ENCODE data around the gene CCDC33. TPM values are rescaled to one million over a fixed set of nuclear protein-coding genes. Genes with fewer than 3 reads are reported as not detected.

Gene CCDC33
- total and polyA plus RNA-seq, 10 donors: 0.08 TPM; not detected in 9

GRCh38 chr15:74326746-74327145 lies 90.6 kb downstream of the CCDC33 start:
- WGBS, 5 donors: 45 to 69% (median 60%) methylated on average over 4 of the region's 4 CpGs
- H3K9me3 ChIP-seq: no peaks in the 10 kb centered on the region
- intact Hi-C loops (cut with DNase I; ENCODE audit: low total_unique reads): no loop called here
- peaks cover 0 to 27% (median 2%) of the 10 kb centered on the region in 6 donors for H3K4me1 ChIP-seq
- no peaks in the 10 kb centered on the region for H3K27me3 ChIP-seq (replicated peaks in 1 of 7)
- no peak overlapping the region for H3K4me3 ChIP-seq
- peak overlapping the region in 3 of 8 donors; percentile 23 to 55 (median 54) for H3K27ac ChIP-seq
- H3K36me3 ChIP-seq: no peaks in the 10 kb centered on the region
- TF ChIP-seq POLR2AphosphoS5 (IDR thresholded peaks at IDR 0.05) (peak; percentile 58 to 75 (median 60)), POLR2A (IDR thresholded peaks at IDR 0.05) (no peak), CTCF (IDR thresholded peaks at IDR 0.05 in 8 of 11, conservative IDR thresholded peaks at IDR 0.05 in 3 of 11) (no peak)
- peak; percentile 82 for DNase-seq

GRCh38 chr15:74327756-74328155 lies 91.6 kb downstream of the CCDC33 start:
- Histone ChIP-seq H3K9me3 (no peaks in the 10 kb centered on the region), H3K4me1 (peaks cover 0 to 23% (median 1%) of the 10 kb centered on the region in 6 donors), H3K36me3 (no peaks in the 10 kb centered on the region), H3K27ac (no peak overlapping the region), H3K4me3 (no peak overlapping the region), H3K27me3 (replicated peaks in 1 of 7) (no peaks in the 10 kb centered on the region)
- intact Hi-C loops (cut with DNase I; ENCODE audit: low total_unique reads): no loop called here
- no peak for DNase-seq
- TF ChIP-seq POLR2A (IDR thresholded peaks at IDR 0.05) (no peak), POLR2AphosphoS5 (IDR thresholded peaks at IDR 0.05) (no peak), CTCF (IDR thresholded peaks at IDR 0.05 in 8 of 11, conservative IDR thresholded peaks at IDR 0.05 in 3 of 11) (no peak)
- 81 to 86% (median 84%) methylated on average over 6 of the region's 6 CpGs for WGBS, 5 donors

GRCh38 chr15:74328331-74329056 lies 92.4 kb downstream of the CCDC33 start:
- intact Hi-C loops (cut with DNase I; ENCODE audit: low total_unique reads): no loop called here
- H3K4me3 ChIP-seq: no peak overlapping the region
- H3K9me3 ChIP-seq: no peaks in the 10 kb centered on the region
- H3K27ac ChIP-seq: no peak overlapping the region
- DNase-seq: no peak
- no peak for TF ChIP-seq CTCF (IDR thresholded peaks at IDR 0.05 in 8 of 11, conservative IDR thresholded peaks at IDR 0.05 in 3 of 11)
- TF ChIP-seq POLR2A (IDR thresholded peaks at IDR 0.05): no peak
- TF ChIP-seq POLR2AphosphoS5 (IDR thresholded peaks at IDR 0.05): no peak
- H3K36me3 ChIP-seq: no peaks in the 10 kb centered on the region
- no peaks in the 10 kb centered on the region for H3K27me3 ChIP-seq (replicated peaks in 1 of 7)
- peaks cover 0 to 16% (median 0%) of the 10 kb centered on the region in 6 donors for H3K4me1 ChIP-seq
- WGBS, 5 donors: 39 to 57% (median 48%) methylated on average over 7 to 10 of the region's 10 CpGs

GRCh38 chr15:74330861-74331408 lies 94.8 kb downstream of the CCDC33 start:
- WGBS, 5 donors: 86 to 90% (median 86%) methylated on average over 9 to 11 of the region's 11 CpGs
- Histone ChIP-seq H3K27ac (no peak overlapping the region), H3K36me3 (no peaks in the 10 kb centered on the region), H3K9me3 (no peaks in the 10 kb centered on the region), H3K4me1 (peaks cover 0 to 14% (median 0%) of the 10 kb centered on the region in 6 donors), H3K4me3 (no peak overlapping the region), H3K27me3 (replicated peaks in 1 of 7) (no peaks in the 10 kb centered on the region)
- DNase-seq: no peak
- TF ChIP-seq POLR2A (IDR thresholded peaks at IDR 0.05) (no peak), CTCF (IDR thresholded peaks at IDR 0.05 in 8 of 11, conservative IDR thresholded peaks at IDR 0.05 in 3 of 11) (no peak), POLR2AphosphoS5 (IDR thresholded peaks at IDR 0.05) (no peak)
- intact Hi-C loops (cut with DNase I; ENCODE audit: low total_unique reads): no loop called here

Data from spleen (tissue), 11 donors.